Aorta (tissue), 5 donors: ENCODE data around the gene UBE2D4. TPM values are rescaled to one million over a fixed set of nuclear protein-coding genes. Genes with fewer than 3 reads are reported as not detected.
"Not testable (repeated sequence)": the region's sequence is repeated elsewhere in the genome, so short reads cannot be mapped to it uniquely, and the experiment has no call there.

ENCODE experiments used
- ATAC-seq: fragments of 200-7000 bp; cut with Tn5 transposase; one replicate; pipeline ENCODE4 v1.9.1; 2022; ENCODE audit warnings: moderate library complexity; ENCODE audit not compliant: low FRiP score
- DNase-seq, 2 donors: peaks; one replicate each; pipeline ENCODE4 v3.0.0-alpha.2; 2020
- H3K27ac ChIP-seq, 2 donors: one replicate each; pipeline ENCODE4 v1.5.1; 2013; ENCODE audit warnings: low read length in 2 of 2, mild to moderate bottlenecking in 2 of 2, moderate library complexity in 2 of 2, control low read depth in 1 of 2, inconsistent platforms in 1 of 2, low read depth in 1 of 2
- H3K27me3 ChIP-seq, 2 donors: one replicate each; pipeline ENCODE4 v1.6.1; 2013; ENCODE audit warnings: control low read depth in 1 of 2, low read length in 1 of 2, mild to moderate bottlenecking in 1 of 2, moderate library complexity in 1 of 2; ENCODE audit not compliant: insufficient read depth in 2 of 2, control insufficient read depth in 1 of 2
- H3K36me3 ChIP-seq, 2 donors: one replicate each; pipeline ENCODE4 v1.6.1; 2013; ENCODE audit warnings: control low read depth in 1 of 2, low read length in 1 of 2, mild to moderate bottlenecking in 1 of 2; ENCODE audit not compliant: insufficient read depth in 2 of 2, control insufficient read depth in 1 of 2
- H3K4me1 ChIP-seq, 2 donors: one replicate each; pipeline ENCODE4 v1.6.1; 2013; ENCODE audit warnings: low read length in 2 of 2, control low read depth in 1 of 2, mild to moderate bottlenecking in 1 of 2, moderate library complexity in 1 of 2; ENCODE audit not compliant: insufficient read depth in 2 of 2, control insufficient read depth in 1 of 2
- H3K4me3 ChIP-seq, 2 donors: one replicate each; pipeline ENCODE4 v1.5.1; 2013; ENCODE audit warnings: low read length in 2 of 2, control low read depth in 1 of 2, mild to moderate bottlenecking in 1 of 2
- H3K9me3 ChIP-seq: one replicate; pipeline ENCODE4 v1.6.1; 2013; ENCODE audit warnings: mild to moderate bottlenecking, low read length; ENCODE audit not compliant: control insufficient read depth
- WGBS, 2 donors: extraction: QIAGEN DNeasy Blood & Tissue Kit; methylation state at CpG; one replicate each; pipeline ENCODE4 v1.1.7; 2013; 5-methylcytosine and 5-hydroxymethylcytosine counted together
- intact Hi-C, 2 donors: fragments of 100-400 bp; cut with DNase I; formaldehyde crosslinking; loops; one replicate each; pipeline versions ENCODE4 v1.14.2 to v1.15.0; 2022
- polyA plus RNA-seq, 2 donors: library from polyadenylated mRNA; stranded (reverse); fragments of 200-250 nt; gene quantifications; one replicate each; pipeline ENCODE4 v1.2.3, GENCODE V29; 2013
- total RNA-seq, 2 donors: library from RNA; stranded (reverse); fragmentation: NEBNext Ultra II Directional; extraction: Animal tissue kit (Norgen Biotek cat#: 25700); gene quantifications; one replicate each; pipeline ENCODE4 v1.2.1, GENCODE V29; 2021
- donor health status: healthy with polysubstance abuse.
- donor health status: Bipolar disorder and iron deficiency.
- donor health status: DM: no; HTN: no; CAD: no.
- donor health status: DM: no; HTN: no; CAD: no.
- donor health status: DM: yes; HTN: yes; CAD: no.

The UBE2D4 gene
- total and polyA plus RNA-seq, 4 donors = 20.0 to 40.1 (median 21.7) TPM

GRCh38 chr7:43944286-43944685 lies 18.1 kb downstream of the UBE2D4 start:
- Histone ChIP-seq H3K36me3 (peaks cover 2 to 3% of the 10 kb centered on the region in 2 donors), H3K4me3 (no peak overlapping the region), H3K27me3 (no peaks in the 10 kb centered on the region), H3K27ac (no peak overlapping the region), H3K4me1 (no peaks in the 10 kb centered on the region), H3K9me3 (no peaks in the 10 kb centered on the region)
- 92 to 95% methylated on average over 4 of the region's 4 CpGs for WGBS, 2 donors
- intact Hi-C loops = no loop called here
- DNase-seq = no peak
- ATAC-seq = no peak

GRCh38 chr7:43952028-43952427 lies 25.8 kb downstream of the UBE2D4 start:
- no peak for DNase-seq
- 88 to 91% methylated on average over 3 of the region's 3 CpGs for WGBS, 2 donors

GRCh38 chr7:43953071-43953470 lies 26.8 kb downstream of the UBE2D4 start:
- no peaks in the 10 kb centered on the region for H3K27me3 ChIP-seq
- DNase-seq = no peak
- no peak for ATAC-seq
- H3K36me3 ChIP-seq = peaks cover 5 to 7% of the 10 kb centered on the region in 2 donors
- no peaks in the 10 kb centered on the region for H3K9me3 ChIP-seq
- no peak overlapping the region for H3K27ac ChIP-seq
- WGBS, 2 donors = 96% methylated on average over 5 of the region's 5 CpGs
- no peaks in the 10 kb centered on the region for H3K4me1 ChIP-seq
- H3K4me3 ChIP-seq = no peak overlapping the region
- intact Hi-C loops = no loop called here

More at GRCh38 chr7:43952028-43952427, 25.8 kb downstream of the UBE2D4 start:
- H3K4me3 ChIP-seq = no peak overlapping the region
- H3K36me3 ChIP-seq = peaks cover 5 to 7% of the 10 kb centered on the region in 2 donors
- no peaks in the 10 kb centered on the region for H3K27me3 ChIP-seq
- no peaks in the 10 kb centered on the region for H3K4me1 ChIP-seq
- intact Hi-C loops = no loop called here
- no peaks in the 10 kb centered on the region for H3K9me3 ChIP-seq
- no peak overlapping the region for H3K27ac ChIP-seq
- no peak for ATAC-seq

- intact Hi-C loops = no loop called here
- no peak for ATAC-seq
- Histone ChIP-seq H3K27ac (no peak overlapping the region), H3K36me3 (peaks cover 0 to 5% of the 10 kb centered on the region in 2 donors), H3K4me1 (no peaks in the 10 kb centered on the region), H3K4me3 (no peak overlapping the region), H3K9me3 (no peaks in the 10 kb centered on the region), H3K27me3 (no peaks in the 10 kb centered on the region)
- 52 to 54% methylated on average over 3 of the region's 3 CpGs for WGBS, 2 donors
- no peak for DNase-seq
Observed at GRCh38 chr7:43954524-43955228, 28.4 kb downstream of the UBE2D4 start.

- ATAC-seq (no peak), DNase-seq (no peak)
- Histone ChIP-seq H3K27ac (no peak overlapping the region), H3K36me3 (peaks cover 4 to 6% of the 10 kb centered on the region in 2 donors), H3K9me3 (no peaks in the 10 kb centered on the region), H3K4me3 (no peak overlapping the region), H3K27me3 (no peaks in the 10 kb centered on the region), H3K4me1 (no peaks in the 10 kb centered on the region)
- intact Hi-C loops = no loop called here
- WGBS, 2 donors = 72 to 78% methylated on average over 3 of the region's 3 CpGs
Observed at GRCh38 chr7:43956027-43956426, 29.8 kb downstream of the UBE2D4 start.

GRCh38 chr7:43960933-43961332 lies 34.7 kb downstream of the UBE2D4 start:
- WGBS, 2 donors = 35 to 44% methylated on average over 1 of the region's 1 CpG
- Histone ChIP-seq H3K4me3 (no peak overlapping the region), H3K36me3 (peaks cover 2 to 4% of the 10 kb centered on the region in 2 donors), H3K4me1 (no peaks in the 10 kb centered on the region), H3K9me3 (no peaks in the 10 kb centered on the region), H3K27ac (no peak overlapping the region), H3K27me3 (no peaks in the 10 kb centered on the region)
- intact Hi-C loops = no loop called here
- ATAC-seq (no peak), DNase-seq (no peak)

GRCh38 chr7:43966392-43966791 lies 40.2 kb downstream of the UBE2D4 start:
- H3K4me1 ChIP-seq, H3K36me3 ChIP-seq, intact Hi-C loops, H3K27ac ChIP-seq, H3K4me3 ChIP-seq, H3K27me3 ChIP-seq, ATAC-seq, DNase-seq, H3K9me3 ChIP-seq: not testable (repeated sequence)
- 95 to 99% methylated on average over 3 of the region's 3 CpGs for WGBS, 2 donors

- H3K27me3 ChIP-seq, H3K4me3 ChIP-seq, H3K9me3 ChIP-seq, intact Hi-C loops, DNase-seq, H3K36me3 ChIP-seq, H3K27ac ChIP-seq, H3K4me1 ChIP-seq: not testable (repeated sequence)
- peak; percentile 73 for ATAC-seq
- WGBS, 2 donors = 54 to 62% methylated on average over 9 to 17 of the region's 20 CpGs
Observed at GRCh38 chr7:43968172-43969040, 42.2 kb downstream of the UBE2D4 start.
